GM13976 (cell line): ENCODE data around the gene GATC.
"Not testable (repeated sequence)": the region's sequence is repeated elsewhere in the genome, so short reads cannot be mapped to it uniquely, and the experiment has no call there.

Source experiments
- DNase-seq: peaks from one replicate; pipeline ENCODE4 v3.0.0; 2012; ENCODE audit warnings: low spot score
- in situ Hi-C: fragments of 300-500 bp; cut with MboI; formaldehyde crosslinking; loops from one replicate; pipeline ENCODE4 v1.12.0; 2022; ENCODE audit warnings: low sequenced_read_pairs, mixed read lengths, inconsistent platforms; ENCODE audit not compliant: unreplicated experiment
- TF ChIP-seq, protein P1 (sequence below): IDR thresholded peaks from 2 replicates; pipeline ENCODE4 v1.5.1; 2012; ENCODE audit warnings: borderline replicate concordance, mild to moderate bottlenecking; ENCODE audit not compliant: insufficient read depth; ENCODE audit errors: extremely low read depth, missing control alignments, control extremely low read depth

GATC gene

DNA sequence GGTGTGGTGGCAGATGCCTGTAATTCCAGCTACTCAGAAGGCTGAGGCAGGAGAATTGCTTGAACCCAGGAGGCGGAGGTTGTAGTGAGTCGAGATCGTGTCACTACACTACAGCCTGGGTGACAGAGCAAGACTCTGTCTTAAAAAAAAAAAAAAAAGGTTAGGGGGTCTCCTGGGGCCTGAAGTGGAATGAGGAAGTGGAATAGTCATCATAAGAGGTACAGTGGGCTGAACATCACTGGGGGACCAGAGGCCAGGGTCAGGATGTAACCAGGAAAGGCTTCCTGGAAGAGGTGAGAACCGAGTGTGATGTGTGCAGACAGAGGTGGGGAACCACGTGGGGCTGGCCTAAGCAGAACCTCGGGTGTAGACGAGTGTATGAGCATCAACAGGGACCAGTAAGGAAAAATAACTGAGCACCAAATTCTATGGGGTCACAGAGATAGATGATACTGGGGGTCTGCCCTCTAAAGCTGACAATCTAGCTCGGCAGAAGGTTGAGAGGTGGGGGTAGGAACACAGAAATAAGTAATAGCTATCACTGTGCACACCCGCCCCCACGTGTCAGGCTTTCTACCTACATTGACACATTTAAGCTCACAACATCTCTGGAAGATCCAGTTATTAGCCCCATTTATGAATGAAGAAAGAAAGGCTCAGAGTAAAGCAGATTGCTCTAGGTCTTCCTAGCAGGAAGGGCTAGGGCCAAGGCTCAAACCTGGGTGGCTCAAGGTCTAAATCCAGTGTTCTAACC, 13.3 kb upstream of the GATC start:
- no peak for DNase-seq
- in situ Hi-C loops = loop anchor here (10.0 kb wide), 1 partner anchor 98 kb away; no protein-coding TSS in a partner anchor
- TF ChIP-seq, protein P1, sequence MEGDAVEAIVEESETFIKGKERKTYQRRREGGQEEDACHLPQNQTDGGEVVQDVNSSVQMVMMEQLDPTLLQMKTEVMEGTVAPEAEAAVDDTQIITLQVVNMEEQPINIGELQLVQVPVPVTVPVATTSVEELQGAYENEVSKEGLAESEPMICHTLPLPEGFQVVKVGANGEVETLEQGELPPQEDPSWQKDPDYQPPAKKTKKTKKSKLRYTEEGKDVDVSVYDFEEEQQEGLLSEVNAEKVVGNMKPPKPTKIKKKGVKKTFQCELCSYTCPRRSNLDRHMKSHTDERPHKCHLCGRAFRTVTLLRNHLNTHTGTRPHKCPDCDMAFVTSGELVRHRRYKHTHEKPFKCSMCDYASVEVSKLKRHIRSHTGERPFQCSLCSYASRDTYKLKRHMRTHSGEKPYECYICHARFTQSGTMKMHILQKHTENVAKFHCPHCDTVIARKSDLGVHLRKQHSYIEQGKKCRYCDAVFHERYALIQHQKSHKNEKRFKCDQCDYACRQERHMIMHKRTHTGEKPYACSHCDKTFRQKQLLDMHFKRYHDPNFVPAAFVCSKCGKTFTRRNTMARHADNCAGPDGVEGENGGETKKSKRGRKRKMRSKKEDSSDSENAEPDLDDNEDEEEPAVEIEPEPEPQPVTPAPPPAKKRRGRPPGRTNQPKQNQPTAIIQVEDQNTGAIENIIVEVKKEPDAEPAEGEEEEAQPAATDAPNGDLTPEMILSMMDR = no peak

DNA sequence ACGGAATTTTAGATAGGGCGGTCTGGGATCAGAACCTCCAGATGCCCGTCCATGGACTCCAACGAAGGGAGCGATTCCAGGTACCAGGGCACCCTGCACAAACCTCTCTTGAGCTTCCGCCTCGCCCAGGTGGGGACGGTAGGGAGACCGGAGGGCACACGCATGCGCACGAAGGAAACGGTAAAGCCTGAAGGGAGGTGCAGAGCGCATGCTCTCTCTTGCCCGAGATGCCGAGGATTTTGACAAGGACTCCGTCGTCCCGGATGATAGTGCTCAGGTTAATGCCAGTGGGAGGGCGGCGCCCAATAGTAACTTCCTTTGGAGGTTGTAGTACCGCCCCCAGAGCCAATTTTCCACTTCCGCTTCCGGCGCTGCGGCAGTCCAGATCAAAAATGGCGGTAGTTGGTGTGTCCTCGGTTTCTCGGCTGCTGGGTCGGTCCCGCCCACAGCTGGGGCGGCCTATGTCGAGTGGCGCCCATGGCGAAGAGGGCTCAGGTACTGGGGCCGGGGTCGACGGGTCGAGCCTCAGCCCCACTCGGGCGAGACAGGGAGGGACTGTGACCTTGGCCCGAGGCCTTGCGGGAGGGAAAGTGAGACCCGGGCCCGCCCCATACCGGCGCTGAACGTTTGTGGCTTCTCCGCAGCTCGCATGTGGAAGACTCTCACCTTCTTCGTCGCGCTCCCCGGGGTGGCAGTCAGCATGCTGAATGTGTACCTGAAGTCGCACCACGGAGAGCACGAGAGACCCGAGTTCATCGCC, 8.3 kb upstream of the GATC start, which contains the start of gene COX6A1:
TSS of gene COX6A1 (plus strand) at position 379 of the 760 bp plus-strand sequence. CDS start at position 393, 14 bp downstream.
- DNase-seq = peak; percentile 97
- TF ChIP-seq, protein P1 = no peak
- in situ Hi-C loops = loop anchor here (10.0 kb wide), 1 partner anchor 103 kb away; no protein-coding TSS in a partner anchor

DNA sequence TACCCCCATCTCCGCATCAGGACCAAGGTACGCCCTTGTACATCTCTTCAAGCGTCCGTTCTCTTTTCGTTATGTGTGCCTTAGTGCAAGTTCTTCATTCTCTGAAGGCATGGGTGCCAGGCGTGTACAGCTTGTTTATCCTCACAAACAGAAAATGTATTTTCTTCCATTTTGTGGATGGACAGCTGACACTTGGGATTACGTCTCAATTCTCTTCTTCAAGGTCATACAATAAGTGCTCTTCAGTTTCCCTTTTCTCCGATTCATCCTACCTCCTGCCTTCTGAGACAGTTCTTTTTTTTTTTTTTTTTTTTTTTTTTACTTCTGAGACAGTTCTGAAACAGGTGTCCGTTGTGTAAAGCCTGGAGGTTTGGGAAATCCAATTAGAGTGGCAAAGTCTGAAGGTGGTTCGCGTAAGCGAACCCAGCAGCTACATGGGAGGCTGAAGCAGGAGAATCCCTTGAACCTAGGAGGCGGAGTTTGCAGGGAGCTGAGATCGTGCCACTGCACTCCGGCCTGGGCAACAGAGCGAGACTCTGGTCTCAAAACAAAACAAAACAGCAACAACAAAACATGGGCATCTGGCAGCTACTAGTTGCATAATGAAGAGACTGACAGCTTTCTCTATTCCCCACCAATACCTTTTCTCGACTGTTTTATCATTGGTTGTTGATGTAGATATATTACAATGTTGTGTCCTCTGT, 7.6 kb upstream of the GATC start:
- in situ Hi-C loops = loop anchor here (10.0 kb wide), 1 partner anchor 104 kb away; no protein-coding TSS in a partner anchor
- TF ChIP-seq, protein P1 = no peak

DNA sequence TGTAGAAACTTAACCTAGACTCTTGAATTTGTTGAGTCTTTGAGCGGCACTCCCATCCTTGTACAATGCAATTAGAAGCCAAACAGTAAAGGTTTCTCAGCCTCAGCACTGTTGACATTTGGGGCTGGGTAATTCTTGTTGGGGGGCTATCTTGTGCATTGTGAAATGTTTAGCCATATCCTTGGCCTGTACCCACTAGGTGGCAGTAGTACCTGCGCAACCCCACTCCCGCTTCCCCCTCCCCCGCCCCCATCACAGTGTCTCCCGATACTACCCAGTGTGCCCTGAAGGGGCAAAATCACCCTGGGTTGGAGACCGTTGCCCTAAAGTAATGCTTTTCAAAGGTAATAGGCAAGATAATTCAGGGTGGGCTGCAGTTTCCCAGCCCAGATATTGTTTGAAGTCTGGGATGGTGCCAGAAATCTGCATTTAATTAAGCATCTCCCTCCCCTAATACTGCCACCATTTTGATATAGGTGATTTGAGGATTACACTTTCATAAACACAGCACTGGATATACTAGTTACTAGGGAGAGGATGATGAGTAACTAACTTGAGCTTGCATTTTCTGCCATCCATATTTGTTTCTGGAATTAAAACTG, 6.5 kb upstream of the GATC start:
- TF ChIP-seq, protein P1 = peak; percentile 63
- in situ Hi-C loops = loop anchor here (10.0 kb wide), 1 partner anchor 105 kb away; no protein-coding TSS in a partner anchor
- peak; percentile 84 for DNase-seq

More for the DNA sequence above, 7.6 kb upstream of the GATC start:
- no peak for DNase-seq

DNA sequence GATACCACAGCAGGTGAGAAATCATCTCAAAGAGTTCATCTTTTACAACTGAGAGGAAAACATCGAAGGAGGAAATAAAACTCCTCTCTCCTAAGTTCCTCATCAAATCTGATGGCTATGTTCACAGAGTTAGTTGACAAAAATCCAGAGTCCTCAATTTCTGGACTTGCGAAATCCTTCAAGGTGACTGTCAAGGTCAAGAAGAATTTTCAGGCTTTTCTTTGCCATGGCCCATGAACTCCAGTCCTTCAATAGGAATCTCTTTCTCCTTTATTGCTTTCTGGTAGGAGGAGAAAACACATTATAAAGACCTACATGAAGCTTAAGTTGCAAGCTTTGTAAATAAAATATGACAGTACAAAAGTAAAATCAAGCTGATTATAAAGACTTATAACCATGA, 1.6 kb upstream of the GATC start:
- in situ Hi-C loops = no loop called here
- DNase-seq = no peak
- TF ChIP-seq, protein P1 = no peak

DNA sequence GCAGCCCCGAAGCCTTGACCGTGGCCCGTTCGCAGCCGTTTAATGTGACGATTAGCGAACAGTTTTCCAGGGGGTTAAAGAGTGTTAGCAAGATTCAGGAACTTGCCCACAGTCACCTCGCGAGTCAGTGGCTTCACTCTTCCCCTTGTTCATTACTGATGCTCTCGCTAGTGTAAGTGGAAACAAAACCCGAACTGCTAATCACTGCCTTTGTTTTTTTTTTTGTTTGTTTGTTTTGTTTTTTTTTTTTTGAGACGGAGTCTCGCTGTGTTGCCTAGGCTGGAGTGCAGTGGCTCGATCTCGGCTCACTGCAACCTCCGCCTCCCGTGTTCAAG, 567 bp downstream of the GATC start:
- DNase-seq, in situ Hi-C loops: not testable (repeated sequence)
